Naive thymus-derived CD4-positive, alpha-beta T cell (primary cell): ENCODE measurements around the gene SELENBP1. TPM values are rescaled to one million over a fixed set of nuclear protein-coding genes. Genes with fewer than 3 reads are reported as not detected.

Experiments
- ATAC-seq: fragments of 150-1000 bp; cut with Tn5 transposase; 2 replicates; pipeline ENCODE4 v1.10.0; 2021; ENCODE audit warnings: mild to moderate bottlenecking, moderate library complexity
- CTCF ChIA-PET: fragments of 350-600 bp; sonication (Branson Sonifier 250); formaldehyde crosslinking; loops from one replicate; lab custom pipeline; 2021; ENCODE audit warnings: antibody characterized with exemption; lab: Charles Lee
- POLR2A ChIA-PET: fragments of 350-600 bp; sonication (Branson Sonifier 250); formaldehyde crosslinking; loops from one replicate; lab custom pipeline; 2021; ENCODE audit warnings: antibody characterized with exemption, inconsistent platforms; lab: Charles Lee
- DNase-seq, 9 donors: peaks; one replicate each; pipeline versions ENCODE4 v3.0.0 to v3.0.0-alpha.2; 2020 to 2022; ENCODE audit warnings: mixed read lengths in 1 of 9
- H3K27ac ChIP-seq: one replicate; pipeline ENCODE4 v1.7.0; 2013; ENCODE audit warnings: mild to moderate bottlenecking, low read depth, low read length, moderate library complexity
- H3K27me3 ChIP-seq, 2 donors: one replicate each; pipeline ENCODE4 v1.7.0; 2013; ENCODE audit warnings: low read length in 2 of 2, mild to moderate bottlenecking in 2 of 2, moderate library complexity in 2 of 2; ENCODE audit not compliant: control insufficient read depth in 2 of 2, insufficient read depth in 2 of 2
- H3K36me3 ChIP-seq, 3 experiments: 1 replicate in 2 of 3; 2 replicates in 1 of 3; pipeline ENCODE4 v1.7.0; 2013; ENCODE audit warnings: low read length in 3 of 3, mild to moderate bottlenecking in 3 of 3, moderate library complexity in 1 of 3; ENCODE audit not compliant: insufficient read depth in 3 of 3, control insufficient read depth in 2 of 3
- H3K4me1 ChIP-seq, 2 donors: one replicate each; pipeline ENCODE4 v1.7.0; 2013; ENCODE audit warnings: low read length in 2 of 2, mild to moderate bottlenecking in 2 of 2, moderate library complexity in 1 of 2; ENCODE audit not compliant: control insufficient read depth in 2 of 2, insufficient read depth in 2 of 2
- H3K4me3 ChIP-seq: 2 replicates; pipeline ENCODE4 v1.7.0; 2013; ENCODE audit warnings: mild to moderate bottlenecking, low read length
- H3K9me3 ChIP-seq, 3 experiments: 1 replicate in 2 of 3; 2 replicates in 1 of 3; pipeline ENCODE4 v1.7.0; 2013; ENCODE audit warnings: low read length in 3 of 3; ENCODE audit not compliant: control insufficient read depth in 2 of 3
- H3K27ac Mint-ChIP-seq, 9 donors: one replicate each; pipeline ENCODE4 v1.8.0; 2020 to 2022; ENCODE audit warnings: mixed read lengths in 9 of 9, mild to moderate bottlenecking in 8 of 9, moderate library complexity in 5 of 9, inconsistent platforms in 2 of 9
- H3K27me3 Mint-ChIP-seq, 5 donors: one replicate each; pipeline ENCODE4 v1.8.0; 2021 to 2022; ENCODE audit warnings: mixed read lengths in 5 of 5, mild to moderate bottlenecking in 1 of 5
- H3K36me3 Mint-ChIP-seq, 5 donors: one replicate each; pipeline ENCODE4 v1.8.0; 2020 to 2022; ENCODE audit warnings: mixed read lengths in 5 of 5, mild to moderate bottlenecking in 3 of 5, inconsistent platforms in 1 of 5
- H3K4me1 Mint-ChIP-seq, 7 donors: one replicate each; pipeline ENCODE4 v1.8.0; 2020 to 2022; ENCODE audit warnings: mixed read lengths in 7 of 7, mild to moderate bottlenecking in 3 of 7, inconsistent platforms in 1 of 7
- H3K4me3 Mint-ChIP-seq, 10 donors: one replicate each; pipeline ENCODE4 v1.8.0; 2020 to 2022; ENCODE audit warnings: mild to moderate bottlenecking in 10 of 10, mixed read lengths in 10 of 10, moderate library complexity in 6 of 10, inconsistent platforms in 2 of 10
- H3K9me3 Mint-ChIP-seq, 11 donors: one replicate each; pipeline ENCODE4 v1.8.0; 2020 to 2022; ENCODE audit warnings: mixed read lengths in 11 of 11, mild to moderate bottlenecking in 4 of 11, inconsistent platforms in 1 of 11, moderate library complexity in 1 of 11
- intact Hi-C, 2 donors: fragments of 100-400 bp; cut with micrococcal nuclease; formaldehyde crosslinking; loops; one replicate each; pipeline ENCODE4 v1.15.1; 2023
- polyA plus RNA-seq, 2 donors: library from polyadenylated mRNA; unstranded; fragments of 300-500 nt; fragmentation: Illumina TruSeq; gene quantifications; one replicate each; pipeline ENCODE4 v1.2.3, GENCODE V29; 2021
- total RNA-seq, 6 experiments: library from RNA in 5 of 6; stranded (reverse) in 5 of 6; gene quantifications; 1 replicate in 5 of 6; 2 replicates in 1 of 6; pipeline ENCODE4 v1.2.3 and lab custom pipeline; 2021 to 2026

Gene SELENBP1
- total and polyA plus RNA-seq, 7 experiments from 2014 or later, result not detected

DNA sequence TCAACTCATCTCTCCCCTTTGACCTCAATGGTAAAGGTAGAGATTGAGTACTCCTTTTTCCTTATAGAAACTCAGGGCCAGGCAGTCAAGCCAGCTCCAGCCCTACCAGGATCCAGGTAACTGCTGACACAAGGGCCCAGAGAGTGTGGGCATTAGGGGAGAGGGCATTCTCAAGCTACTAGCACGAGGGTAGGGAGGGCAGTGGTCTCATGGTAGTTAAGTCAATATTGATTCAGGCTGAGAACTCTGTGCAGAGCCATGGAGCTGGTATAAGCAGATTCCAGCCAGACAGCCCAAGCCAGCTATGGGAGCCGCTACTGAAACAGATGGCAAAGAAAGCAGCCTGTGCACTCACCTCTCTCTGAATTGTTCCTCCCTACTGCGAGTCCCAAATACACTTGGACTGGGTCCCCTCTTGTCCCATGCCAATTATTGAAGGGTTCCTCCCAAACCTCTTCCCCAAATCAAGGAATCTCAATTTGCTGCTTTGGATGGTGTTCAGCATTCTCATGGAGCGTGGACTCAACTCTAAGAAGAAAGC is 48.0 kb downstream of the SELENBP1 start:
- ATAC-seq, result no peak
- peaks cover 0 to 28% (median 6%) of the 10 kb centered on the region in 3 experiments for H3K36me3 ChIP-seq
- CTCF ChIA-PET, result interaction anchor here (2.9 kb wide), 1 partner anchor 16 kb away, joined by 8 read pairs; no protein-coding TSS in a partner anchor
- H3K27me3 ChIP-seq, result no peaks in the 10 kb centered on the region
- H3K4me1 Mint-ChIP-seq, result peaks cover 23 to 70% (median 64%) of the 10 kb centered on the region in 7 donors
- no peaks in the 10 kb centered on the region for H3K9me3 ChIP-seq
- H3K27ac Mint-ChIP-seq, result peak overlapping the region in 1 of 9 donors; percentile 19
- no peak overlapping the region for H3K27ac ChIP-seq
- H3K4me3 ChIP-seq, result no peak overlapping the region
- peaks cover 5 to 35% (median 11%) of the 10 kb centered on the region in 5 donors for H3K36me3 Mint-ChIP-seq
- no peaks in the 10 kb centered on the region for H3K9me3 Mint-ChIP-seq
- no peaks in the 10 kb centered on the region for H3K27me3 Mint-ChIP-seq
- H3K4me1 ChIP-seq, result peaks cover 6 to 18% of the 10 kb centered on the region in 2 donors
- no peak for DNase-seq
- intact Hi-C loops, result no loop called here
- POLR2A ChIA-PET, result interaction anchor here (0.6 to 7.9 kb wide), 3 partner anchors 16 to 43 kb away, joined by 3 to 54 read pairs (median 3); partner anchors contain the start of gene ZNF687
- H3K4me3 Mint-ChIP-seq, result peak overlapping the region in 4 of 10 donors; percentile 16 to 100 (median 50)

GRCh38 chr1:151318975-151319374 is 53.5 kb downstream of the SELENBP1 start:
- no peak overlapping the region for H3K4me3 Mint-ChIP-seq
- Histone ChIP-seq H3K9me3 (no peaks in the 10 kb centered on the region), H3K36me3 (peaks cover 0 to 61% (median 3%) of the 10 kb centered on the region in 3 experiments), H3K27me3 (no peaks in the 10 kb centered on the region), H3K4me3 (no peak overlapping the region), H3K27ac (no peak overlapping the region), H3K4me1 (peaks cover 0 to 4% of the 10 kb centered on the region in 2 donors)
- no peaks in the 10 kb centered on the region for H3K9me3 Mint-ChIP-seq
- CTCF ChIA-PET, result no interaction called here
- no peak for ATAC-seq
- H3K4me1 Mint-ChIP-seq, result peaks cover 13 to 59% (median 49%) of the 10 kb centered on the region in 7 donors
- POLR2A ChIA-PET, result interaction anchor here (0.7 kb wide), 1 partner anchor 193 kb away, joined by 3 read pairs; no protein-coding TSS in a partner anchor
- intact Hi-C loops, result no loop called here
- DNase-seq, result no peak
- H3K27me3 Mint-ChIP-seq, result no peaks in the 10 kb centered on the region
- peaks cover 6 to 42% (median 14%) of the 10 kb centered on the region in 5 donors for H3K36me3 Mint-ChIP-seq
- H3K27ac Mint-ChIP-seq, result peak overlapping the region in 1 of 9 donors; percentile 18

DNA sequence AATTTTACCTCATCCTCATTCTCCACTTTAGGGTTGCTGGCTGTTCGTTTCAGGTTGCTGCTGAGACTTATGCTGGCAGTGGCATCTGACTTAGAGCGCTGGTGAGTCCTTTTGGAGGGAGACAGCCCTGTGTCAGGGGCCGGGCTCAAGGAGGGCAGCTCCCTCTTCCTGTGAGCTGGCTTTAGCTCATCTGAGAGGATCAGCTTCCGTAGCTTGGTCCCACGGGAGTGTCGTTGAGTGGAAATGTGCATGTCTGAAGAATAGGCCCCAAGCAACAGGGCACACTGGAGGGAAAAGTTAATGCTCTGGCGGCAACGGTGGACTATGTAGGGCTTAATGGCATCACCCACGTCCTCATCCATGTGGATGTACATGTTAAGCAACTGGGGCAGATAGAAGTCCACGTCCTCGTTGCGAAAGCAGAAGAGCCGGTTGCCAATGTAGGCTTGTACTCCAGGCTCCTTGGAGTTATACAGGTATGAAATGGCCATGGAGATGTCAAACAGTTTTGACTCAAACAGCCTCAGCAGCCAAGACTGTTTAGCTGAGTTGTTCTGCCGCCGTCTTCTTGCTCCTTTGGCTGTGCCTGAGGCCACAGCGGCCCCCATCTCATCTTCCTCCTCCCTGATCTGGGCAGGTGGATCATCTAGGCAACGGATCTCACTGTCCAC is 56.8 kb downstream of the SELENBP1 start:
- no peak for DNase-seq
- peaks cover 30 to 71% (median 58%) of the 10 kb centered on the region in 7 donors for H3K4me1 Mint-ChIP-seq
- H3K4me3 Mint-ChIP-seq, result no peak overlapping the region
- peaks cover 4 to 10% of the 10 kb centered on the region in 2 donors for H3K4me1 ChIP-seq
- H3K4me3 ChIP-seq, result no peak overlapping the region
- H3K27me3 Mint-ChIP-seq, result no peaks in the 10 kb centered on the region
- no peak overlapping the region for H3K27ac ChIP-seq
- peaks cover 0 to 88% (median 3%) of the 10 kb centered on the region in 3 experiments for H3K36me3 ChIP-seq
- CTCF ChIA-PET, result no interaction called here
- intact Hi-C loops, result no loop called here
- no peaks in the 10 kb centered on the region for H3K9me3 ChIP-seq
- no peaks in the 10 kb centered on the region for H3K27me3 ChIP-seq
- H3K27ac Mint-ChIP-seq, result peak overlapping the region in 1 of 9 donors; percentile 88
- peaks cover 6 to 40% (median 9%) of the 10 kb centered on the region in 5 donors for H3K36me3 Mint-ChIP-seq
- ATAC-seq, result no peak
- H3K9me3 Mint-ChIP-seq, result no peaks in the 10 kb centered on the region
- POLR2A ChIA-PET, result no interaction called here

Other genes starting within 250 kb of the SELENBP1 start
- gene SEMA6C, start 226.1 kb downstream of the SELENBP1 start, total RNA-seq, result 10 to 100 TPM in 2 of 5 experiments, 1 to 10 TPM in 3; 2.5 to 12.4 (median 4.7) TPM
- gene SEMA6C, start 226.1 kb downstream of the SELENBP1 start, polyA plus RNA-seq, result 1 to 10 TPM in 1 of 2 donors, under 1 TPM in 1; 0.56 to 2.6 TPM
- gene TNFAIP8L2, start 216.1 kb downstream of the SELENBP1 start, total RNA-seq, result 10 to 100 TPM in 4 of 5 experiments, 1 to 10 TPM in 1; 3.1 to 59.4 (median 37.6) TPM
- 10 to 100 TPM; 17.1 to 77.3 TPM for gene TNFAIP8L2, start 216.1 kb downstream of the SELENBP1 start, polyA plus RNA-seq
- gene LYSMD1, start 206.8 kb downstream of the SELENBP1 start, total RNA-seq, result 1 to 10 TPM; 1.4 to 3.3 (median 2.3) TPM
- gene LYSMD1, start 206.8 kb downstream of the SELENBP1 start, polyA plus RNA-seq, result under 1 TPM; 0.35 to 0.48 TPM
- gene SCNM1, start 206.6 kb downstream of the SELENBP1 start, total RNA-seq, result 10 to 100 TPM; 37.1 to 73.1 (median 57.1) TPM
- 10 to 100 TPM; 68.1 to 72.3 TPM for gene SCNM1, start 206.6 kb downstream of the SELENBP1 start, polyA plus RNA-seq
- 1 to 10 TPM; 2.5 to 5.4 (median 4.4) TPM for gene TMOD4, start 196.7 kb downstream of the SELENBP1 start, total RNA-seq
- under 1 TPM in 1 of 2 donors, not detected in 1; 0.73 TPM for gene TMOD4, start 196.7 kb downstream of the SELENBP1 start, polyA plus RNA-seq
- 10 to 100 TPM; 35.1 to 82.0 (median 63.9) TPM for gene VPS72, start 182.5 kb downstream of the SELENBP1 start, total RNA-seq
- 10 to 100 TPM; 63.4 to 85.3 TPM for gene VPS72, start 182.5 kb downstream of the SELENBP1 start, polyA plus RNA-seq
- gene PIP5K1A, start 174.2 kb downstream of the SELENBP1 start, total RNA-seq, result 10 to 100 TPM; 56.9 to 76.5 (median 59.5) TPM
- gene PIP5K1A, start 174.2 kb downstream of the SELENBP1 start, polyA plus RNA-seq, result 10 to 100 TPM; 11.7 to 23.1 TPM
- gene PSMD4, start 118.0 kb downstream of the SELENBP1 start, total RNA-seq, result 100 to 1,000 TPM in 3 of 5 experiments, 10 to 100 TPM in 2; 72.0 to 193 (median 126) TPM
- gene PSMD4, start 118.0 kb downstream of the SELENBP1 start, polyA plus RNA-seq, result 100 to 1,000 TPM; 239 to 258 TPM
- gene ZNF687, start 90.4 kb downstream of the SELENBP1 start, total RNA-seq, result 10 to 100 TPM; 30.4 to 38.1 (median 32.3) TPM
- 1 to 10 TPM; 1.1 to 1.5 TPM for gene ZNF687, start 90.4 kb downstream of the SELENBP1 start, polyA plus RNA-seq
- gene PI4KB, start 45.3 kb downstream of the SELENBP1 start, total RNA-seq, result 10 to 100 TPM; 64.0 to 91.9 (median 76.3) TPM
- gene PI4KB, start 45.3 kb downstream of the SELENBP1 start, polyA plus RNA-seq, result 10 to 100 TPM; 48.5 to 76.7 TPM
- 10 to 100 TPM; 62.6 to 89.3 (median 82.2) TPM for gene RFX5, start 25.5 kb downstream of the SELENBP1 start, total RNA-seq
- gene RFX5, start 25.5 kb downstream of the SELENBP1 start, polyA plus RNA-seq, result 10 to 100 TPM; 26.6 to 29.6 TPM
- 100 to 1,000 TPM; 190 to 339 (median 267) TPM for gene PSMB4, start 26.9 kb upstream of the SELENBP1 start, total RNA-seq
- gene PSMB4, start 26.9 kb upstream of the SELENBP1 start, polyA plus RNA-seq, result 10 to 100 TPM; 54.5 to 60.8 TPM
- 100 to 1,000 TPM in 4 of 5 experiments, 10 to 100 TPM in 1; 83.7 to 143 (median 112) TPM for gene POGZ, start 86.8 kb upstream of the SELENBP1 start, total RNA-seq
- 10 to 100 TPM in 1 of 2 donors, 1 to 10 TPM in 1; 7.4 to 14.1 TPM for gene POGZ, start 86.8 kb upstream of the SELENBP1 start, polyA plus RNA-seq
- 1 to 10 TPM in 2 of 5 experiments, under 1 TPM in 2, not detected in 1; 0.29 to 2.4 (median 1.3) TPM for gene CGN, start 138.7 kb upstream of the SELENBP1 start, total RNA-seq
- gene CGN, start 138.7 kb upstream of the SELENBP1 start, polyA plus RNA-seq, result under 1 TPM in 1 of 2 donors, not detected in 1; 0.25 TPM
- 1 to 10 TPM in 4 of 5 experiments, under 1 TPM in 1; 0.92 to 4.8 (median 3.4) TPM for gene TUFT1, start 167.6 kb upstream of the SELENBP1 start, total RNA-seq
- gene TUFT1, start 167.6 kb upstream of the SELENBP1 start, polyA plus RNA-seq, result 1 to 10 TPM; 2.2 to 3.1 TPM
- 10 to 100 TPM; 25.5 to 42.1 (median 41.0) TPM for gene SNX27, start 239.3 kb upstream of the SELENBP1 start, total RNA-seq
- gene SNX27, start 239.3 kb upstream of the SELENBP1 start, polyA plus RNA-seq, result 10 to 100 TPM; 11.7 to 14.7 TPM